Measurements from ENCODE around the gene UBE2J2.

Gene UBE2J2

GRCh38 chr1:1231400-1232207, 42.0 kb downstream of the UBE2J2 start, which contains the start of gene SDF4:
SDF4 (minus strand) TSS chr1:1232001; CDS start chr1:1228772, 3,229 bp downstream.
- POLR2A ChIA-PET, result interaction anchor here (0.6 kb wide), 1 partner anchor 144 kb away, joined by 3 read pairs; the partner anchor contains the start of gene AURKAIP1
- peak; percentile 100 for DNase-seq (ENCODE audit: extremely low spot score)
- TF ChIP-seq CTCF (IDR thresholded peaks at IDR 0.05; ENCODE audit: control extremely low read depth, extremely low read depth, low read depth, missing control alignments), result no peak
- CTCF ChIA-PET, result interaction anchor here (0.8 to 2.9 kb wide), 7 partner anchors 10 to 168 kb away, joined by 3 to 8 read pairs (median 3); partner anchors contain the start of gene UBE2J2

- TF ChIP-seq CTCF (IDR thresholded peaks at IDR 0.05; ENCODE audit: control extremely low read depth, extremely low read depth, low read depth, missing control alignments), result no peak
- CTCF ChIA-PET, result interaction anchor here (0.8 to 2.9 kb wide), 6 partner anchors 11 to 167 kb away, joined by 3 to 8 read pairs (median 3); partner anchors contain the start of gene UBE2J2
- POLR2A ChIA-PET, result no interaction called here
- DNase-seq (ENCODE audit: extremely low spot score), result no peak
Observed at GRCh38 chr1:1230656-1231399, 42.8 kb downstream of the UBE2J2 start.

GRCh38 chr1:1229770-1230169, 43.9 kb downstream of the UBE2J2 start:
- no peak for DNase-seq (ENCODE audit: extremely low spot score)
- TF ChIP-seq CTCF (IDR thresholded peaks at IDR 0.05; ENCODE audit: control extremely low read depth, extremely low read depth, low read depth, missing control alignments), result no peak
- CTCF ChIA-PET, result interaction anchor here (1.0 to 2.9 kb wide), 2 partner anchors 17 to 107 kb away, joined by 3 to 8 read pairs; no protein-coding TSS in a partner anchor
- POLR2A ChIA-PET, result interaction anchor here (0.5 kb wide), 1 partner anchor 15 kb away, joined by 3 read pairs; no protein-coding TSS in a partner anchor

GRCh38 chr1:1228596-1229321, 44.9 kb downstream of the UBE2J2 start:
- no peak for TF ChIP-seq CTCF (IDR thresholded peaks at IDR 0.05; ENCODE audit: control extremely low read depth, extremely low read depth, low read depth, missing control alignments)
- CTCF ChIA-PET, result interaction anchor here (1.0 to 2.9 kb wide), 2 partner anchors 16 to 106 kb away, joined by 3 to 8 read pairs; no protein-coding TSS in a partner anchor
- DNase-seq (ENCODE audit: extremely low spot score), result no peak
- POLR2A ChIA-PET, result interaction anchor here (0.5 kb wide), 1 partner anchor 14 kb away, joined by 3 read pairs; no protein-coding TSS in a partner anchor

GRCh38 chr1:1228187-1228586, 45.5 kb downstream of the UBE2J2 start:
- ChIA-PET POLR2A (no interaction called here), CTCF (no interaction called here)
- TF ChIP-seq CTCF (IDR thresholded peaks at IDR 0.05; ENCODE audit: control extremely low read depth, extremely low read depth, low read depth, missing control alignments), result no peak
- DNase-seq (ENCODE audit: extremely low spot score), result no peak

Measured in GM10248 (cell line).